ENCODE data around the gene CERS5. TPM values are rescaled to one million over a fixed set of nuclear protein-coding genes. Genes with fewer than 3 reads are reported as not detected.

The CERS5 gene, protein sequence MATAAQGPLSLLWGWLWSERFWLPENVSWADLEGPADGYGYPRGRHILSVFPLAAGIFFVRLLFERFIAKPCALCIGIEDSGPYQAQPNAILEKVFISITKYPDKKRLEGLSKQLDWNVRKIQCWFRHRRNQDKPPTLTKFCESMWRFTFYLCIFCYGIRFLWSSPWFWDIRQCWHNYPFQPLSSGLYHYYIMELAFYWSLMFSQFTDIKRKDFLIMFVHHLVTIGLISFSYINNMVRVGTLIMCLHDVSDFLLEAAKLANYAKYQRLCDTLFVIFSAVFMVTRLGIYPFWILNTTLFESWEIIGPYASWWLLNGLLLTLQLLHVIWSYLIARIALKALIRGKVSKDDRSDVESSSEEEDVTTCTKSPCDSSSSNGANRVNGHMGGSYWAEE
- 10 to 100 TPM; 67.7 to 86.7 (median 78.3) TPM for polyA plus RNA-seq (ENCODE audit: insufficient read length in 4 of 4)

DNA sequence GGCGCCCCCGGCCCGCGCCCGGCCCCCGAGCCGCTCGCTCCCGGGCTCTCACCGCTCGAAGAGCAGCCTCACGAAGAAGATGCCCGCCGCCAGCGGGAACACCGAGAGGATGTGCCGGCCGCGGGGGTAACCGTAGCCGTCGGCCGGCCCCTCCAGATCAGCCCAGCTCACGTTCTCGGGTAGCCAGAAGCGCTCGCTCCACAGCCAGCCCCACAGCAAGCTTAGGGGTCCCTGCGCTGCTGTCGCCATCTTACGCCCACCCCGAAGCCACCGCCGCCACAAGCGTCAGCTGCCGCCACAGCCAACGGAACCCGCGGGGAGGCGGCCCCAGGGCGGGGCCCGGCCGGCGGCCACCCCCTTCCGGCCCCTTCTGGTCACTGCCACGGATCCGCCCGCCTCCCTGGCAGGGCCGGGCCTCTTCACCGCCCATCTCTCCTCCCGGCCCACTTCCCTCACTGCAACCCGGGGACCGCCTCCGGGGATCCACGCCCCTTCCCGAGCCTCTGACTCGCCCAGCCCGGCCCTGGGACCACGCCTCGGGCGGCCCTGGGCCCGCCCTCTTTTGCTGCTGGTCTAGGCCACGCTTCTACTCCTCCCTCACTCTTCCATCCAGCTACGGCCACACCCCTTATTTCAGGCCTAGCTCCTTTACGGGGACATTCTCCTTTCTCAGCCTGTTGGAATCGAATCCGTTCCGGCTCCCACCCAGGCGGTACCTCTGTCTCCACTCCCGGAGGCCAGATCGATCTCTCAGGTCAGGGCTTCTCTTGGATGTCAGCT, at the start of gene CERS5:
TSS of gene CERS5 (minus strand) at position 321 of the 780 bp plus-strand sequence. CDS start at position 249, 72 bp downstream.
- peak; percentile 91 to 98 (median 98) for DNase-seq (ENCODE audit: low read depth in 4 of 4, low spot score in 2 of 4)

DNA sequence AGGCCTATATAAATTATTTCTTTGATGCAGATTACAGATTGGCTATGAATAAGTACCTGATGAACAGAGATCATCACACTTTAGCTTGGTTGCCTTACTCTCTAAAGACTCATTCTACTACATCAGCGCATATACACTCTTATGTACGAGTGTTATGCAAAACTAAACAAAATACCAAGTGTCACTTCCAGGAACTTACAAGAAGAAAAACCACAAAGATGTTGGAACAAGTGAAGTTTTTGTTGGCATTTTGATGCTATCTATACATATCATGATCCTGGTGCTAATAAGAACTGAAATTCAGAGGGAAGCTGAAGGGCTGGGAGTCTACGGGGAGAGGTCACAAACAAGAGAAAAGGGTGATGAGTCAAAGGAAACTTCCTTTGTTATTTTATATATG, 47.9 kb upstream of the CERS5 start:
- no peak for DNase-seq (ENCODE audit: low read depth in 4 of 4, low spot score in 2 of 4)

DNA sequence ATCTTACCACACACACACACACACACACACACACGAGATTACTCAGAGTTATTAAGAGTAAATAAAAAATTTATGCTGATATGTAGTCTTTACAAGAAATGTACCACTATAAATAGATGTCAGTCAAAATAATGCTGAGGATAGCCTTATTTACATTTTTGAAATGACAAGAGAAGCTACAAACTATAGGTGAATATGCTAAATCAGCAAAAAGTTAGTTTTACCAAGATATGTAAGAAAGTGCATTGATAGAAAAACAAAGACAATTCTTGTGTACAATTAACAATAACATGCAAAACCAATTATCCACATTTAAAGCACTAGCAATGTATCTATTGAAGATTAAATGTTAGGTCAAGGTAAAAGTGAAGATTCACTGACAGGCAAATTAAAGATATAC, 46.8 kb upstream of the CERS5 start:
- no peak for DNase-seq (ENCODE audit: low read depth in 4 of 4, low spot score in 2 of 4)

DNA sequence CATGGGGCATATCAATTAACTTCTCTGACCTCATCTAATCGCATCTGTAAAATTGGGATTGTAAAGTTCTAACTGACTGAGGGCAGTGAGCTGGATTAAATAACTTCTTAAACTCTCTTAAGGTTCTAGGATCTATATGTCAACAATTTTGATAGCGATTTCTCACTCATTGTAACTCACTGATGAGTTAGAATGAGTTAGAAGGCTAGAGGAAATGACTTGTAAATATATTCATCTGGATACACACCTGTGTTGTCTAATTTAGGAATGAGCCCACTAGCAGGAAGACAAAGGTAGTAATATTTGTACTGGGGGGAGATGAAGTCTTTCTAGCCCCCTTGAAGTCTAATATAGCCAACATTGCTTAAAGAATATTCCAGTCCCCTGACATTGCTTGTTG, 46.3 kb upstream of the CERS5 start:
- DNase-seq (ENCODE audit: low read depth in 4 of 4, low spot score in 2 of 4), result no peak

DNA sequence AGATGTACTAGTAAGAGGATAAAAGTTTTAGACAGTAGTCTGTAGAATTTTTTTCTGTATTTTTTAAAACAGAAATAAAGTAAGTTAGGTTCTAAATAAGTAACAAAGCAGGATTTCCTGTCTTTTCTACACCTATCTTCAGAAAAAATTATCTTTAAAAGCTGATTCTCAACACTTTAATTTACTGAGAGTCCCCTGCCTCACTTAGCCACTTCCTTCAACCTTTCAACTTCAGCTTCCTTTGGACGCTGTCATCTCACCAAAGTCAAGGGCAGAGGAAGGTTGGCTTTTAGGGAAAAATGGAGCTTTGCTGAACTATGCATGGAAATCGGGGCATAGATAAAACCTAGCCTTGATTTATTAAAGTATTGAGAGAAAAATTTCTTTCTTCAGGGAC, 44.9 kb upstream of the CERS5 start:
- DNase-seq (ENCODE audit: low read depth in 4 of 4, low spot score in 2 of 4), result no peak

DNA sequence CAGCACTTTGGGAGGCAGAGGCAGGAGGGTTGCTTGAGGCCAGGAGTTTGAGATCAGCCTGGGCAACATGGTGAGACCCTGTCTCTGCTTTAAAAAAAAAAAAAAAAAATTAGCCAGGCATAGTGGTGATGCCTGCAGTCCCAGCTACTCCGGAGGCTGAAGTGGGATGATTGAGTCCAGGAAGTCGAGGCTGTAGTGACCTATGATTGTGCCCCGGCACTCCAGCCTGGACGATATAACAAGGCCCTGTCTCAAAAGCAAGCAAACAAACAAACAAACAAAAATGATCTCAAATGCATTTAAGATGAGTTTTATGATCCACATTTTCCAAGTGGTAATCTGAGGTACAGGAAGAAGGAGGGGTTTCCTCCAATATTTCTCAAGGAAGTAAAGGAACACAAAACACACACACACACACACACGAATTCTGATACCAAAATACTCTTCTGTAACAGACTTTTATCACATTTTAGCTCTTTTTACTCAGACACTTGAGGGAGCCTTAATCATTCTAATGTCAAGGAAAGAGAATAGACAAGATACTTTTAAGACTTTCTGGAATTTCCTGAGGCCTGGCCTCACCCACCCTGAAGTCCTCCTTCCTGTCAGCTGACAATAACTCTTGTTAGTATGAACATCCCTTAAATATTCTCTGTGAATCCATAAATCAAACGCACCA, 44.4 kb upstream of the CERS5 start:
- DNase-seq (ENCODE audit: low read depth in 4 of 4, low spot score in 2 of 4), result no peak

DNA sequence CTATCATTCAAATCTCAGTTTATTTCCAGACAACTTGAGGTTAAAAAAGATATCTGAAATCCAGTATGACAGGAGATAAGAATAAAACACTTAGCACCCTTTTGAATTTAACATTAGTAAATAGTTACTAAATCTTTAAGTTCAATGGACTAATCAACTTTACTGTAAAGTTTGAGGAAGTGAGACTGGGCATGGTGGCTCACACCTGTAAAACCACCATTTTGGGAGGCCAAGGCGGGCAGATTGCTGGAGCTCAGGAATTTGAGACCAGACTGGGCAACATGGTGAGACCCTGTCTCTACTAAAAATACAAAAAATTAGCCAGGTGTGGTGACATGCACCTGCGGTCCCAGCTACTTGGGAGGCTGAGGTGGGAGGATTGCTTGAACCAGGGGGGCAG, 40.3 kb upstream of the CERS5 start:
- DNase-seq (ENCODE audit: low read depth in 4 of 4, low spot score in 2 of 4), result no peak

DNA sequence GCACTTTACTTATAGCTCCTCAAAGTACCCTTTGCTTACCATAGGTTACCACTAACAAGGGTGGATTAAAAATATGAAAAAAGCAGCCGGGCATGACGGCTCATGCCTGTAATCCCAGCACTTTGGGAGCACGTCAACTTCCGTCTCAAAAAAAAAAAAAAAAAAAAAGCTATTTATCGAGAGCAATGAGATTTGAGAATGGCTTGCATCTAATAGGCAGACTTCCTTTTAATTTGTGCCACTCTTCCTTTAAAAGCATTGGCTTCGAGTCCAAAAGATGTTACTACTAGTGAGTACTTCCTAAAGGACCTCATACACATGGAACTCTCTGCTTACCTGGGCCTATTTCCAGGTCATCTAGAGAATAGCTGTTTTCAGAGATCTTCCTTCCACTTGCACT, 38.5 kb upstream of the CERS5 start:
- no peak for DNase-seq (ENCODE audit: low read depth in 4 of 4, low spot score in 2 of 4)

DNA sequence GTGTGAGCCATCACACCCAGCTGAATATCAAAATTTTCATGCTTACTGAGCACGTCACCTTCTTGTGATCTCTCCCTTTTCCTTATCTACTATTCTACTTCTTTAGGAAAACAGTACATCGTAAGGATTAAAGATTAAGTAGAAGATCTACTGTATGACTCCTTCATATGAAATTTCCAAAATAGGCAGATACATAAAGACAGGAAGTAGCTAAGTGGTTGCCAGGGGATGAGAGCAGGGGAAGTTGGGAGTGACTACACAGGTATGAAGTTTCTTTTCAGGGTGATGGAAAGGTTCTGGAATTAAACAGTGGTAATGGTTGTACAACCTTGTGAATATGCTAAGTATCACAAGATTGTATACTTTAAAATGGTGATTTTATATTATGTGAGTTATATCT, 36.5 kb upstream of the CERS5 start:
- no peak for DNase-seq (ENCODE audit: low read depth in 4 of 4, low spot score in 2 of 4)

DNA sequence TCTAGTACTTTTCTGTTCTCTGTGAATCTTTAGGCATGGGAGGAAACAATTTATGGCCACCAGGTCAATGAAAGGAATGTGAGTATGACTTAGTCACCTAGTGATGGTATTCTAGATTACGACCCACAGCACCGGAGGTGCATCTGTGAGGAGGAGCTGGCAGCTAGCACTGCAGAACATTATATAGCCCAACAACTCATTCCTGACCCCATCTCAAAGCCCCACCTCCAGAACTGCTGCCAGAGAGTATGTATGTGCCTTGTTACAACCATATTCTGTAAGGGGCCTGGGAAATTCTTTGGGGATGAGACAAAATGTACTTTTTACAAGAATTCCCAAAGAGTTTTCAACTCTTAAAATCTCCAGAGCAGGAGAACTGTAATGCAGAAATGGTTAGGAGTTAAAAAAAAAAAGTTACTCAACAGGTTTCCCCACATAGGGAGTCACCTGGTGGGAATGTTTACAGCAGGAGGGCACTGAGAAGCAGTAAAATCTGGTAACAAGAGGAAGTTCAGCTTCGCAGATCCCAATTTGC, 34.9 kb upstream of the CERS5 start:
- no peak for DNase-seq (ENCODE audit: low read depth in 4 of 4, low spot score in 2 of 4)

DNA sequence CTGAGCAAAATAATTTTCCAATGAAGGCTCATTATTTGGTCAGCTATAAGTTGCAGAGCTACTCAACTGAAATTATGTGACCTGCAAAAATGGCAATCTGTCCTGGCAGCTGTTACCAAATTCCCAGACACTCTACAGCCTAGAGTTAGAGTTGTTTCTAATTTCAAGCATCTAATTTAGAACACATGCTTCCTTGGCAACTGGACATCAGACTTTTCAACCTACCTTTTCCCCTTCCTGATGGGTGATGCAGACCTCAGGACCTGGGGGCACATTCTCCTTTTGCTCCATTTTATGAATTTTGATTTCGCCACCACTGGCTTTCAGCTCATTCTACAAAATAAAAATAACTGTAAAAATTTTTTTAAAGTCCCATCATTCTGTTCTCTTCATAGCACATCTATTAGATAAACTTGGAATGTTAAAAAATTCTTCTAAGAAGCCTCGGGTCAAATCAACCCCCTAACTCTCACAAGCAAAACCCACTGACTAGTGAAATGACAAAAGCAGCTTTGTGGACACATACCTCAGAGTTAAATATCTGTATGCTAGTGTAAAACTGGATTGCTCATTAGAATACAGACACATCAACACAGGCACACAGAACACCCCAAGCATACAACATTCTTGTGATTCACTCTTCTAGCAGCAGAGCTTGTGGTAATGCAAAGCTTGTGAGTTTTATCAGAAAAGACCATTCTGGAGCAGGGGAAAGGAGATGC, 33.5 kb upstream of the CERS5 start:
- no peak for DNase-seq (ENCODE audit: low read depth in 4 of 4, low spot score in 2 of 4)

DNA sequence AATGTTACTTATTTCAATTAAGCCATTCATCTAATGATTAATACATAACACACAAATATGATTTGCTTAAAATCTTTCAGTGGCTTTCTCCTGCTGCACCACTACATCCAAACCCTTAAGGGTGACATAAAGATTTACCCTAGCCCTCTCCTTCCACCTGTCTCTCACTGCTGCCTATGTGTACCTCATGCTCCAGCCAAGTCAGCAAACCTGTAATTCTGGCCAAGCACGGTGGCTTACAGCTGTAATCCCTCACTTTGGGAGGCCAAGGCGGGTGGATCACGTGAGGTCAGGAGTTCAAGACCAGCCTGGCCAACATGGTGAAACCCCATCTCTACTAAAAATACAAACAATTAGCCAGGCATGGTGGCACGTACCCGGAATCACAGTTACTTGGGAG, 31.7 kb upstream of the CERS5 start:
- no peak for DNase-seq (ENCODE audit: low read depth in 4 of 4, low spot score in 2 of 4)

DNA sequence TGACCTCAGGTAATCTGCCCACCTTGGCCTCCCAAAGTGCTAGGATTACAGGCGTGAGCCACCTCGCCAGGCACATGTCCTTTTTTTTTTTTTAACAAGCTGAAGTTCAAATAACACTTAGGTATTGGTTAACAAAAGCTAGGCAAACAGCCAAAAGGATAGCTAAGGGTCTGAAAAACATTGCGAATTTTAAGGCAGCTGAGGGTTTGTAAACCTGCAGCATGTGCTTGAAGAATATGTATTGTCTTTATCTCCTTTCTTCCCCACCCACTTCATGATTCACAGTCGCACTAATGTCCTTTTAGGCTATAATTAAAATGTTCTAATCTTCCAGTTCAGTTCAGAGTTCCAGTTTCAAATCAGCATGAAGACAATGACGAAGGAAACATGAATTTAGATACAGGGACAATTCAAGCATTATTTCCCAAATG, 30.1 kb upstream of the CERS5 start:
- no peak for DNase-seq (ENCODE audit: low read depth in 4 of 4, low spot score in 2 of 4)

DNA sequence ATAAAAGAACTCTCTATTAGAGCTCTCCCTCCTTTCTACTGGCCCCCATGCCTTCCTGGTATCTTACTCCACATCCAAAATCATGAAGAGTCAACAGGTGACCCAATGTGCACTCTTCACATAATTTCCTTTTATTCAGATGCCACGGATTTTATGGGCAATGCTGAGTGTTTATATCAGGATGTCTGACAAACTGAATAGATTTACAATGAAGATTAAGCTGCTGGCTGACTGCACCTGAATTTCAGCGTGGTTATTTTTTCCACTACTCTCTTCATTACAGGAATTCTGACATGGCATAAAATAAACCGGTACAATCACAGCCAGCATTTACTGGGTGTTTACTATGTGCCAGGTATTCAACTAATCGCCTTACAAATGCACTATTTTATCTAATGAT, 29.4 kb upstream of the CERS5 start:
- no peak for DNase-seq (ENCODE audit: low read depth in 4 of 4, low spot score in 2 of 4)

DNA sequence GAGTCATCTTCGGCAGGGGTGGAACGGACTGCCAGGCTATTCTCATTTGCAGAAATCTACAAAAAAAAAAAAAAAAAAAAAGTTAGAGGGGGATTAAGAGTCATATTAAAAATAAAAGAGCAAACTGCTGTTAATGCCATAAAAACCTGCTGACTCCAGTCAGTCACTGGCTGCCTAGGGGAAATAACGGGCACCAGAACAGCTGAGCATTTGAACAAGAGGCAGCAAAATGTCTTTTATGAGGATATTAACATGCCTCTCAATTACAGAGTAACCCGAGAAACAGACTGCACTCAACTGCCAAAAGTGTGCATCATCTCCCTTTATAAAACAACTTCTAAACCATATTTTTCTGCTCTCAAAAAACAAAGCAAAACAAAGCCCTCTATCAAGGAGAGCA, 28.7 kb upstream of the CERS5 start:
- no peak for DNase-seq (ENCODE audit: low read depth in 4 of 4, low spot score in 2 of 4)

DNA sequence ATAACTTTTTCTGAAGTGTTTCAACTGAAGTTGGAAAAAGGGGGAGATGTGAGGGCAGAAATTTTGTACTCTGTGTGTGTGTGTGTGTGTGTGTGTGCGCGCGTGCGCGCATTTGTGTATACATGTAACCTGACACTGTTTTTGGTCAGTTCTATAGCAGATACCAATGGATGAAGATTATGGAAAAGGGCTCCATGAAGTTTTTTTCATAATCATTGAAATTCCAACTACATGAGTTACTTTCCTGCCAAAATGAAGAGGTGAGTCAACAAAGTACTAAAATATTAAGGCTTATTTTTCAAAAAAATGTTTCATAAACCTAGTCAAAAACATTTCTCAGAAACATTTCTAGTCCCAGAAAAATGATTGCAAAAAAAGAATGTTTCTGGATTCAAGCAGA, 25.7 kb upstream of the CERS5 start:
- DNase-seq (ENCODE audit: low read depth in 4 of 4, low spot score in 2 of 4), result no peak

DNA sequence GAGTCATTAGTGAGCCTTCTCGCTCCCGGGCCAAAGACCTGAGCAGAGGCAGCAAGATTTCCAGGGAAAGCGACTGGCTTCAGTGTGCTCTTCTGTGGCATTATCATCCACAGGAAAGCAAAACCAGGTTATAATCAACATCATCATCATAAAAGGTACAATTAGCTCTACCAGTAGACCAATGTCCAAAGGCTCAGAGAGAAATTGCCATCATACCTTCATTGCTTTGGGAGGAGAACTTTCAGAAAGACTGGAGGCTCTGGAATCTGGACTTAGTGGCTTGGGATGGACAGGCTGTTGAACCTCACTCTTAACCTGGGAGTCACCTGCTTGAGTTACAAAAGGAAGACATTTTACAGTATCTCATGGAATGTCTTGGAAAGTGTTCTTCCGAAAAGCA, 25.1 kb upstream of the CERS5 start:
- DNase-seq (ENCODE audit: low read depth in 4 of 4, low spot score in 2 of 4), result no peak

DNA sequence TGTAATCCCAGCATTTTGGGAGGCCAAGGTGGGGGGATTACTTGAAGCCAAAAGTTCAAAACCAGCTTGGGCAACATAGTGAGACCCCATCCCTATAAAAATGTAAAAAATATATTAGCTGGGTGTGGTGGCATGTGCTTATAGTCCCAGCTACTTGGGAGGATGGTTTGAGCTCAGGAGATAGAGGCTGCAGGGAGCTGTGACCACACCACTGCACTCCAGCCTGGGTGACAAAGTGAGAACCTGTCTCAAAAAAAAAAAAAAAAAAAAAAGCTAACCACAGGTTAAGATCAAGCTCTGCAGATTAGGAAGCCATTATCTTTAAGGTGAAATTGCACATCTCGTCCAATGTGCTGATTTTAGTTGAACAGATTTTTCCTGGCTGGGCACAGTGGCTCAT, 23.7 kb upstream of the CERS5 start:
- DNase-seq (ENCODE audit: low read depth in 4 of 4, low spot score in 2 of 4), result no peak

DNA sequence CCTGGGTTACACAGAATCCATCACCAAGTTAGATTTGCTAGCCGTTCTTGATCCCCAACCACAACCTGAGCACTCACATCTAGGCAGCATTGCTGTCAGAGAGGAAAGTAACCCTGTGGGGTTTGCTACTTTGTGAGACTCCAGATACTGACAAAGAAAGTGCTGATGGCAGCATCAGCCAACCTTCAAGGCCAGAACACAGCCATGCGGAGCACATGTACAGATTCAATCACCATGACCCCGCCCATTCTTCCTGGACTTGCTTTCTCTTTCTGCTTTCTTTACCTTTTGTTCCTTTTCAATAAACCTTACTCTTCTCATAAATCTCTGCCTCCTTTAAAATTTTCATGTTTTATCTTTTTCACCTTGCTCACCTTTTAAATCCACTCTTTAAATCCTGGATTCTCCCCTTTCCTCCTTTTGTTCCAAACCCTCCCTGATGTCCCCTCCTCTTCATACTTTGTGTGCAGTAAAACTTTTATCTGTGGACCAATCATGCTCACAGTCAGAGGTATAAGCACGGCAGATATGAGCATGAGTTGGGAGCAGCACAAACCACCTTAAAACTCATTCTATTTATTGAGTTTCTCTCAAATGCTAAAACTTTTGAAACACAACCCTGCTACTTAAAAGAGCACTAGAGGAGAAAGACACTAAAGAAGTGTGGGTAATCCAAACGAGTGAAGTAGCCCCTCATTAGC, 21.9 kb upstream of the CERS5 start:
- DNase-seq (ENCODE audit: low read depth in 4 of 4, low spot score in 2 of 4), result no peak

DNA sequence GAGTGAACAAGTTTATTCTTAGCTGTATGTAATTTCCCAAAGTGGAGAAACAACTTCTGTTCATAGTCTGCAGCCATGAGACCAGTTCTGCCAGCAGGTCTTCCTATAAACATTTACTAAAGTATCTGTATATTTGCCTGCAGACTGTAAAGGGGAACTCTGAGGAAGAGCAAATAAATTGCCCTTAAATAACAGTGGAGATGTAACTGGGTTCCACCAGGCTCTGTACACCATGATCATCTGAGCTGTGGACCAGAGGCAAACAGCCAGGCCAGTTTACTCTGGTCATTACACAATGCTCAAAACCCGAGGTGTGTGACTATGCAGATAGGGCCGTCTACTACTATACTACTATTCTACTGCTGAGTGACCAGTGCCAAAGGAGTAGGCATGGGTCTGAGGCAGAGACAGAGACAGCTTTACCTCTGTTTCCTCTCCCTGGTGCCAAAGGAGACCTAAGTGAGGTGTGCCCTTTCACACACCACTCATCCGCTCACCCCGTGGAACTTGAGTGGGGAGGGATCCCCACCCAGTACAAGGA, 21.1 kb upstream of the CERS5 start:
- DNase-seq (ENCODE audit: low read depth in 4 of 4, low spot score in 2 of 4), result no peak
